ENCODE measurements around the gene ABCA7.

Gene ABCA7

GRCh38 chr19:1014161-1015060, 25.5 kb upstream of the ABCA7 start:
- Histone ChIP-seq H3K4me1 (ENCODE audit: control insufficient read depth, insufficient read depth, low read length) (peaks cover 41% of the 10 kb centered on the region), H3K36me3 (ENCODE audit: control insufficient read depth, insufficient read depth, low read length) (peaks cover 4% of the 10 kb centered on the region), H3K9ac (ENCODE audit: low read length) (no peak overlapping the region), H3K27me3 (ENCODE audit: control insufficient read depth, insufficient read depth, low read length) (no peaks in the 10 kb centered on the region), H3K4me3 (ENCODE audit: low read length) (no peak overlapping the region), H3K9me3 (ENCODE audit: control insufficient read depth, low read length) (no peaks in the 10 kb centered on the region)

GRCh38 chr19:1015061-1015781, 24.7 kb upstream of the ABCA7 start:
- Histone ChIP-seq H3K4me3 (ENCODE audit: low read length) (no peak overlapping the region), H3K4me1 (ENCODE audit: control insufficient read depth, insufficient read depth, low read length) (peaks cover 49% of the 10 kb centered on the region), H3K27me3 (ENCODE audit: control insufficient read depth, insufficient read depth, low read length) (no peaks in the 10 kb centered on the region), H3K36me3 (ENCODE audit: control insufficient read depth, insufficient read depth, low read length) (peaks cover 4% of the 10 kb centered on the region), H3K9me3 (ENCODE audit: control insufficient read depth, low read length) (no peaks in the 10 kb centered on the region), H3K9ac (ENCODE audit: low read length) (no peak overlapping the region)

DNA sequence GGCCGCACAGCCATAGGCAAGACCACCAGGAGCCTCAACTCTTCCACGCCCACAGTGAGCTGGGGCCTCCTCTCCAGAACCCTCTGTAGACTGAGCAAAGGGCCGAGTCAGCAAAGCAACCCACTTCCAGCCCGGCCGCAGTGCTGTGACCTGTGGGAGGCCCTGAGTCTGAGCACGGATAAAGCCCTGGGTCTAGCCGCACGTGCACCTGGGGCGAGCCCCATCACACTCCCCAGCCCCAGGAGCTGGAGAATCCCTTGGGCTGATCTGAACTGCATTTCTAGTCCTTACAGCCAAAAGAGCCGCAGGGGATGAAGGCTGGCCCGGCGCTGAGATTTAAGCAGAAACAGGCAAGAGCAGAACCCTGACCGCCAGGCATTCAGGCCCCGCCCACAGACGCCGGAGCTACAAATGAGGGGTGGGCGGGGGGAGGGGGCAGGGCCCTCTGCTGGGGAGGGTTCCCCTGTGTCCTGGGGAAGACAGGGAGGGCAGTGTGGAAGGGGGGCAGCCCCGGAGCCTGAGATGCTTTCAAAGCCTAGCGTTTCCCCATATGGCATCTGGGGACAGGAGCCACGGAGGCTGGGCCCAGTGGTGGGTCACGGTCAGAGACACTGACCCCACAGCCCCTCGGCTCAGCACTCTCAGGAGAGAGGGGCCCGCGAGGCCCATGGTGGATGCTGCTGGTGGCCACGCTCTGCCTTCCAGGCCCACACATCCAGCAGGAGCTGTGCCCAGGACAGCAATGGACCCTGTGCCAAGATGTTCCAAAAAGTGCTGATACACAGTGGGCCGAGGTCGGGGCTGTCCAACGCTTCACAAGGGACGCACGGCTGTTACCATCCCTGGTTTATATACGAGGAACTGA, 23.9 kb upstream of the ABCA7 start:
- H3K9me3 ChIP-seq (ENCODE audit: control insufficient read depth, low read length) = no peaks in the 10 kb centered on the region
- peaks cover 49% of the 10 kb centered on the region for H3K4me1 ChIP-seq (ENCODE audit: control insufficient read depth, insufficient read depth, low read length)
- peak overlapping the region; percentile 55 for H3K9ac ChIP-seq (ENCODE audit: low read length)
- no peaks in the 10 kb centered on the region for H3K27me3 ChIP-seq (ENCODE audit: control insufficient read depth, insufficient read depth, low read length)
- peaks cover 4% of the 10 kb centered on the region for H3K36me3 ChIP-seq (ENCODE audit: control insufficient read depth, insufficient read depth, low read length)
- H3K4me3 ChIP-seq (ENCODE audit: low read length) = no peak overlapping the region

DNA sequence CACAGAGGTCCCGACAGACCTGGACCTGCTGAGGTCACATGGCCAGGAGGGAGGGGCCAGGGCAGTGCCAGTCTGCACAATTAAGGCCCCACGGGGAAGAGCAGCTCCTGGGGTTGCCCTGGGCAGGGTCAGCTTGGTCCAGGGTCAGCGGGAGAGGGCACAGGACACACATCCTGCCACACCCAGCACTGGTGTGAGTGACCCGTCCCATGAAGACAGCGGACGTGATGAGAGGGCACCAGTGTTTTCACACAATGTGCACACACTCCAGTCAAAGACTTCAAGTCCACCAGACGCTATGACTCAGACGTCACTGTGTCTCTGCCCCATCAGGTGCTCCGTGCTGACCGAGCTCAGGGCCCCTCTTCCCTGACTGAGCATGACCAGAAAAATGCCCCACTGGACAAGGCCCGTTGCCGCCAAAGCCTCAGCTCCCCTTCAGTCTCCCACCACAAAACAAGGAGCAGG, 23.2 kb upstream of the ABCA7 start:
- Histone ChIP-seq H3K9ac (ENCODE audit: low read length) (peak overlapping the region; percentile 55), H3K9me3 (ENCODE audit: control insufficient read depth, low read length) (no peaks in the 10 kb centered on the region), H3K27me3 (ENCODE audit: control insufficient read depth, insufficient read depth, low read length) (no peaks in the 10 kb centered on the region), H3K4me3 (ENCODE audit: low read length) (peak overlapping the region; percentile 8), H3K36me3 (ENCODE audit: control insufficient read depth, insufficient read depth, low read length) (peaks cover 4% of the 10 kb centered on the region), H3K4me1 (ENCODE audit: control insufficient read depth, insufficient read depth, low read length) (peaks cover 55% of the 10 kb centered on the region)

DNA sequence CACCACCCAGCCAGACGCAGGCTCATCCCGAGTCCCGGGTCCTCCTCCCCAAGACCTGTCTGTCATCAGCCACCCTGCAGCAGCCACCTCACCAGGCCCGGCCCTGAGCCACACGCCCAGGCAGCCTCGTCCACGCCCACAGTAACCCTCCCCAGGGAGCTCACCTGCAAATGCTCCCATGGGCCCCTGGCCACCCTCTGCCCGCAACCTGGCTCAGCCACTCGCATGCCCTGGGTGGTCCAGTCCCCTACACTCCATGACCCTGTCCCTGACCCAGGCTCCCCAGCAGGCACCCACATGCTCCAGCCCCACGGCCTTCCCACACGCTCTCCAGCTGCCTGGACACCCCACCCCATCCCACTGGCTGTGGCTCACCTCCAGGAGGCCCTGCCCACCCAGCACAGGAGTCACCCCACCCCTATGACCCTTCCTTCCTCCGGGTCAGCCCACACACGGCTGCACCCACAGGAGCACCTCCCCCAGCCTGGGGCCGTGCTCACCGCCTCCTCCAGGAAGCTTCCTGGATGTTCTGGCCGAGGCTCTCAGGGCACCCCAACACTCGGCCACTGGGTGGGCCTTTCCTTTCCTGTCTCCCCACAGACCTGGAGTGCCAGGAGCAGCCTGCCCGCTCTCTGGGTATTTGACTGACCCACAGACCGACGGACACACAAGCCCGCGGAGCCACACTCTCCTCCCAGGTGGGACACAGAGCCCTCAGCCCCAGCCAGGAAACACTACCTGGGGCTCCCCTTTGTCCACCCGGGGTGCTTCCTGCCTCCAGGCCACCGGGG, 22.6 kb upstream of the ABCA7 start:
- Histone ChIP-seq H3K4me3 (ENCODE audit: low read length) (peak overlapping the region; percentile 8), H3K27me3 (ENCODE audit: control insufficient read depth, insufficient read depth, low read length) (no peaks in the 10 kb centered on the region), H3K4me1 (ENCODE audit: control insufficient read depth, insufficient read depth, low read length) (peaks cover 57% of the 10 kb centered on the region), H3K36me3 (ENCODE audit: control insufficient read depth, insufficient read depth, low read length) (peaks cover 4% of the 10 kb centered on the region), H3K9ac (ENCODE audit: low read length) (peak overlapping the region; percentile 55), H3K9me3 (ENCODE audit: control insufficient read depth, low read length) (no peaks in the 10 kb centered on the region)

DNA sequence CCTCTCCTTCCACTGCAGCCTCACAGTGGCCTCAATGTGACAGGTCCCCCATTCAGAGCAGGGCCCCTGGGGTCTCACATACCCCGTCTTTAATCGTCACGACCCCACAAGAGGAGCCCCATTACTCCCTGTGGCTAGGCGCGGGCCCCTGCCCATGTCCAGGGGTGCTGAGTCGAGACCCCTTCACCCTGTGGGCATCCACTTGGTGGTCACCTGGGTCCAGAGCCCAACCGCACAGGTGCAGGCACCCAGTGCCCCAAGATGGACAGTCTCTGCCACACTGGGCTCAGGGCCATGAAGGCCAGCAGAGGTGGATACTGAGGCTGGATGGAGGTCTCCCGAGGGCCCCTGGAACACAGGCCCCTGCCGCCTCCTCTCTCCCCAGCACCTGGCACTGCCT, 22.0 kb upstream of the ABCA7 start:
- no peaks in the 10 kb centered on the region for H3K9me3 ChIP-seq (ENCODE audit: control insufficient read depth, low read length)
- H3K4me3 ChIP-seq (ENCODE audit: low read length) = no peak overlapping the region
- H3K36me3 ChIP-seq (ENCODE audit: control insufficient read depth, insufficient read depth, low read length) = peaks cover 4% of the 10 kb centered on the region
- peaks cover 57% of the 10 kb centered on the region for H3K4me1 ChIP-seq (ENCODE audit: control insufficient read depth, insufficient read depth, low read length)
- no peaks in the 10 kb centered on the region for H3K27me3 ChIP-seq (ENCODE audit: control insufficient read depth, insufficient read depth, low read length)
- H3K9ac ChIP-seq (ENCODE audit: low read length) = peak overlapping the region; percentile 55

DNA sequence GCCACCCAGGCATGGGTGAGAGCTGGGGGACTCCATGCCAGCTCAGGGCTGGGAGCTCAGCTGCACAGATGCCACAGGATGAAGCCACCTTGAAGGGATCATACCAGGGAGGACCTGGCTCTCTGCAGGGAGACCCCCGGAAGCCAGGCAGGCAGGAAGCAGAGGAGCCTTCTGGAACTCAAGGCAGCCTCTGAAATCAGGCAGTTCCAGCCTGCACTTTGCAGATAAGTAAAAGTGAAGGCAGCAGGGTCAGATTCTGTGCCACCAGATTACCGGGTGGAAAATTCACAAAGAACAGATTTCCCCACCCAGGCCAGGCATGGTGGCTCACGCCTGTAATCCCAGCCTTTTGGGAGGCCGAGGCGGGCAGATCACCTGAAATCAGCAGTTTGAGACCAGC, 21.5 kb upstream of the ABCA7 start:
- Histone ChIP-seq H3K9me3 (ENCODE audit: control insufficient read depth, low read length) (no peaks in the 10 kb centered on the region), H3K9ac (ENCODE audit: low read length) (peak overlapping the region; percentile 55), H3K4me1 (ENCODE audit: control insufficient read depth, insufficient read depth, low read length) (peaks cover 57% of the 10 kb centered on the region), H3K4me3 (ENCODE audit: low read length) (no peak overlapping the region), H3K36me3 (ENCODE audit: control insufficient read depth, insufficient read depth, low read length) (peaks cover 4% of the 10 kb centered on the region), H3K27me3 (ENCODE audit: control insufficient read depth, insufficient read depth, low read length) (no peaks in the 10 kb centered on the region)

- Histone ChIP-seq H3K36me3 (ENCODE audit: control insufficient read depth, insufficient read depth, low read length) (no peaks in the 10 kb centered on the region), H3K4me1 (ENCODE audit: control insufficient read depth, insufficient read depth, low read length) (peaks cover 57% of the 10 kb centered on the region), H3K9ac (ENCODE audit: low read length) (peak overlapping the region; percentile 89), H3K4me3 (ENCODE audit: low read length) (peak overlapping the region; percentile 82), H3K9me3 (ENCODE audit: control insufficient read depth, low read length) (no peaks in the 10 kb centered on the region), H3K27me3 (ENCODE audit: control insufficient read depth, insufficient read depth, low read length) (no peaks in the 10 kb centered on the region)
Observed at GRCh38 chr19:1018932-1019615, 20.8 kb upstream of the ABCA7 start.

DNA sequence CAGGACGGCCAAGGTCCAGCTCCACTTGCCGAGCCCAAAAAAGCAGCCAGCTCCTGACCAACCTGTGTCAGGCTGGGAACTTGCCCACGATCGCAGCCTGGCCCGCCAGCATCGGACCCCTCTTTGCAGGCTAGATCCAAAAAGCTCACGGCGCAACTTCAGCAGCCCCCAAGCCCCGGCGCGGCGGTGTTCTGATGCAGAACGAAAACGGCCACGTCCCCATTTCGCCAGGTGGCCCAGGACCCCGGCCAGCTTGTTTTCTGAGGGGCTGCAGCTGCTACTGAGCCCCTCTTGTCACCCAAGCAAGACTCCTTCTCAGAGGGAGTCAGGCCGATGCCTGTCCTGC, 20.3 kb upstream of the ABCA7 start:
- Histone ChIP-seq H3K9me3 (ENCODE audit: control insufficient read depth, low read length) (no peaks in the 10 kb centered on the region), H3K36me3 (ENCODE audit: control insufficient read depth, insufficient read depth, low read length) (no peaks in the 10 kb centered on the region), H3K27me3 (ENCODE audit: control insufficient read depth, insufficient read depth, low read length) (no peaks in the 10 kb centered on the region), H3K4me3 (ENCODE audit: low read length) (peak overlapping the region; percentile 82), H3K4me1 (ENCODE audit: control insufficient read depth, insufficient read depth, low read length) (peaks cover 57% of the 10 kb centered on the region), H3K9ac (ENCODE audit: low read length) (peak overlapping the region; percentile 89)

- peak overlapping the region; percentile 89 for H3K9ac ChIP-seq (ENCODE audit: low read length)
- H3K9me3 ChIP-seq (ENCODE audit: control insufficient read depth, low read length) = no peaks in the 10 kb centered on the region
- H3K27me3 ChIP-seq (ENCODE audit: control insufficient read depth, insufficient read depth, low read length) = no peaks in the 10 kb centered on the region
- peaks cover 57% of the 10 kb centered on the region for H3K4me1 ChIP-seq (ENCODE audit: control insufficient read depth, insufficient read depth, low read length)
- no peaks in the 10 kb centered on the region for H3K36me3 ChIP-seq (ENCODE audit: control insufficient read depth, insufficient read depth, low read length)
- H3K4me3 ChIP-seq (ENCODE audit: low read length) = peak overlapping the region; percentile 82
Observed at GRCh38 chr19:1019980-1020867, 19.7 kb upstream of the ABCA7 start.

Measured in mucosa of stomach (tissue), 1 donor.